B cell (primary cell): ENCODE data around the gene PPT2. TPM values are rescaled to one million over a fixed set of nuclear protein-coding genes. Genes with fewer than 3 reads are reported as not detected.

Experiments used
- ATAC-seq: fragments of 200-7000 bp; cut with Tn5 transposase; one replicate; pipeline ENCODE4 v1.10.0; 2021; ENCODE audit warnings: low read depth, mild to moderate bottlenecking, moderate number of reproducible peaks, moderate library complexity
- CTCF ChIA-PET: fragments of 350-600 bp; sonication (Branson Sonifier 250); formaldehyde crosslinking; loops from one replicate; lab custom pipeline; 2021; ENCODE audit warnings: antibody characterized with exemption, inconsistent platforms; lab: Charles Lee
- POLR2A ChIA-PET: fragments of 350-600 bp; sonication (Branson Sonifier 250); formaldehyde crosslinking; loops from one replicate; lab custom pipeline; 2021; ENCODE audit warnings: antibody characterized with exemption; lab: Charles Lee
- DNase-seq: peaks from one replicate; pipeline ENCODE4 v3.0.0; 2013
- H2AFZ ChIP-seq: 2 replicates; pipeline ENCODE4 v1.6.1; 2012; ENCODE audit warnings: mild to moderate bottlenecking, low read depth, low read length; ENCODE audit not compliant: insufficient read depth, poor library complexity, severe bottlenecking
- H3K27ac ChIP-seq, 2 donors: 1 replicate in 1 of 2; 2 replicates in 1 of 2; pipeline ENCODE4 v1.5.1; 2012 to 2013; ENCODE audit warnings: low read length in 2 of 2, mild to moderate bottlenecking in 2 of 2, moderate library complexity in 1 of 2
- H3K27me3 ChIP-seq, 4 experiments: fragments of 200-600 bp in 1 of 4; sonication (generic) in 1 of 4; replicated peaks in 1 of 4; 1 replicate in 2 of 4; 2 replicates in 2 of 4; pipeline versions ENCODE4 v1.6.1 to v1.7.0; 2013 to 2016; ENCODE audit warnings: low read length in 3 of 4, mild to moderate bottlenecking in 2 of 4, mixed read lengths in 1 of 4, moderate library complexity in 1 of 4; ENCODE audit not compliant: insufficient read depth in 4 of 4, control insufficient read depth in 3 of 4; ENCODE audit errors: control extremely low read depth in 1 of 4
- H3K36me3 ChIP-seq, 2 experiments: replicated peaks in 1 of 2; 1 replicate in 1 of 2; 2 replicates in 1 of 2; pipeline versions ENCODE4 v1.6.1 to v1.7.1; 2013; ENCODE audit warnings: low read length in 1 of 2; ENCODE audit not compliant: insufficient read depth in 2 of 2, control insufficient read depth in 1 of 2; ENCODE audit errors: control extremely low read depth in 1 of 2, extremely low read depth in 1 of 2
- H3K4me1 ChIP-seq, 2 donors: fragments of 200-600 bp in 1 of 2; sonication (generic) in 1 of 2; 1 replicate in 1 of 2; 2 replicates in 1 of 2; pipeline versions ENCODE4 v1.5.1 to v1.6.1; 2013 to 2017; ENCODE audit warnings: low read length in 2 of 2; ENCODE audit not compliant: control insufficient read depth in 2 of 2, insufficient read depth in 2 of 2
- H3K4me2 ChIP-seq: replicated peaks from 2 replicates; pipeline ENCODE3; 2012; ENCODE audit warnings: mild to moderate bottlenecking, low read depth, low read length; ENCODE audit not compliant: poor library complexity, severe bottlenecking
- H3K4me3 ChIP-seq, 5 experiments: fragments of 200-600 bp in 1 of 5; sonication (generic) in 1 of 5; 1 replicate in 3 of 5; 2 replicates in 2 of 5; pipeline versions ENCODE4 v1.5.1 to v1.7.0; 2011 to 2016; ENCODE audit warnings: low read length in 4 of 5, mild to moderate bottlenecking in 4 of 5, low read depth in 2 of 5, control low read depth in 1 of 5, moderate library complexity in 1 of 5; ENCODE audit not compliant: insufficient read depth in 1 of 5; ENCODE audit errors: control extremely low read depth in 1 of 5, extremely low read depth in 1 of 5
- H3K79me2 ChIP-seq: fragments of 200-600 bp; sonication (generic); one replicate; pipeline ENCODE4 v1.6.0; 2016; ENCODE audit warnings: low read length; ENCODE audit not compliant: control insufficient read depth, insufficient read depth
- H3K9ac ChIP-seq: fragments of 200-600 bp; sonication (generic); 2 replicates; pipeline ENCODE4 v1.6.1; 2017; ENCODE audit warnings: mild to moderate bottlenecking, low read length, moderate library complexity
- H3K9me3 ChIP-seq, 3 donors: one replicate each; pipeline versions ENCODE4 v1.6.1 to v1.7.1; 2013; ENCODE audit warnings: low read length in 2 of 3; ENCODE audit not compliant: control insufficient read depth in 2 of 3, insufficient read depth in 1 of 3; ENCODE audit errors: control extremely low read depth in 1 of 3
- H4K20me1 ChIP-seq: 2 replicates; pipeline ENCODE4 v1.6.0; 2012; ENCODE audit warnings: mild to moderate bottlenecking, low read length; ENCODE audit not compliant: insufficient read depth, control insufficient read depth, poor library complexity, severe bottlenecking
- H3K27ac Mint-ChIP-seq: one replicate; pipeline ENCODE4 v1.8.0; 2021; ENCODE audit warnings: mixed read lengths
- H3K27me3 Mint-ChIP-seq: one replicate; pipeline ENCODE4 v1.8.0; 2021; ENCODE audit warnings: mixed read lengths
- H3K4me1 Mint-ChIP-seq: one replicate; pipeline ENCODE4 v1.8.0; 2021; ENCODE audit warnings: mixed read lengths
- H3K4me3 Mint-ChIP-seq: one replicate; pipeline ENCODE4 v1.8.0; 2021; ENCODE audit warnings: mixed read lengths
- H3K9me3 Mint-ChIP-seq: one replicate; pipeline ENCODE4 v1.8.0; 2022; ENCODE audit warnings: mixed read lengths; ENCODE audit not compliant: insufficient read depth
- CTCF ChIP-seq: fragments of 200-600 bp; IDR thresholded peaks from one replicate; pipeline ENCODE4 v1.8.0; 2022; ENCODE audit warnings: antibody characterized with exemption, mild to moderate bottlenecking
- EZH2 ChIP-seq: IDR thresholded peaks from 2 replicates; pipeline ENCODE4 v1.6.1; 2012; ENCODE audit warnings: borderline replicate concordance, low read depth, mild to moderate bottlenecking, moderate library complexity, low read length; ENCODE audit not compliant: insufficient read depth, poor library complexity, severe bottlenecking
- WGBS: methylation state at CpG from one replicate; pipeline ENCODE4 v1.1.5; 2013; ENCODE audit warnings: missing lambda C conversion rate; ENCODE audit not compliant: insufficient coverage; 5-methylcytosine and 5-hydroxymethylcytosine counted together
- intact Hi-C: fragments of 100-400 bp; cut with micrococcal nuclease; formaldehyde crosslinking; loops from one replicate; pipeline ENCODE4 v1.10.0; 2022
- polyA minus RNA-seq: library from RNA; depleted of rRNA, polyadenylated mRNA; stranded (reverse); fragments of >200 nt; gene quantifications from 2 replicates; pipeline ENCODE4 v1.2.3, GENCODE V29; 2012
- polyA plus RNA-seq: library from polyadenylated mRNA; depleted of rRNA; stranded (reverse); fragments of >200 nt; gene quantifications from 2 replicates; pipeline ENCODE4 v1.2.3, GENCODE V29; 2012
- total RNA-seq, 2 donors: library from RNA; stranded (reverse); fragments of 120-200 nt in 1 of 2; gene quantifications; 1 replicate in 1 of 2; 2 replicates in 1 of 2; pipeline versions ENCODE4 v1.2.3 to v1.2.4, GENCODE V29; 2013 to 2022

The PPT2 gene
- total RNA-seq, result 2.7 and 4.2 TPM in 2 replicates
- total RNA-seq (2013), result 1.2 TPM
- 1.2 and 1.6 TPM in 2 replicates for polyA plus RNA-seq
- polyA minus RNA-seq, result 0.64 and 2.0 TPM in 2 replicates

DNA sequence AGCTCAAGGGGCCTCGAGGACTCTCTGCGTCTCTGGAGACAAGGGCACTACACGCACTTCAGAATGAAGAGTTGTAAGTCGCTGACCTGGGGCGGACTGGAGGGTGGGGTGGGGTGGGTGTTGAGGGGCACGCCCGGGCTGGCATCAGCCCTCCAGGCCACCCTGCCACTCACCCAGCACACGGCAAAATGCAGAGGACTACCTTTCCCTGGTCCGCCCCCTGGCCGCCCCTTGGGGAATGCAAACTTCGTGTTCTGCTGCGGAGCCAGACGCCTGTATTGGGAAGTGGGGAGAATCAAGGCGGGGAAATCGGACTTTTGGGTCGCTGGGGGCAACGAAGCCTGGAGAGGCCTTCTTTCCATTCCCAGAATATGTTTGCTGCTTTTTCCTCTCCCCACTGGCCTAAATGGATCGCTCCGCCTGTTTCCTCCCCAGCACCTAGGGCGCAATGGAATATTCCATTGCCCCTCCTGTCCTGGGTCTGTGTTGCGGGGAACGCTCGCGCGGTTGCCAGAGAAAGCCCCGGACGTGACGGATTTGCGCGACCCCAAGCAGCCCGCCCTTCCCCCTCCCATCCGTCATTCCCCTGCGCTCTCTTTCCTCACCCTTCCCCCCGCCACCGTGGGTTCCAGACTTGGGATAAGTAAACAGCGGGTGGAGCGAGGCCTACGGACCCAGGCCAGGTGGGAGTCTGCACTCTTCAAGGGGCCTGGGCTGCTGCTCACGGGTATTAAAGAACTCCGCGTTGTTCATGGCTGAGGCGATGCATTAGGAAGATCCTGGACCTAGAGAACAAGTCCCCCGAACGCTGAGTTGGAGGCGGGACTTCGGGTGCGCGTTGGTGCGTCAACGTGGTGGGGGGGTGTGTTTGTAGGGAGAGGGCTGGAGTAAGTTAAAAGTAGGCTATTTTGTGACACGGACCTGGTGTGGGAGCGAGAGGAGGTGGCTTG is at the start of gene PPT2:
PPT2 (plus strand) TSS at position 578 of the 950 bp plus-strand sequence. CDS start 454 bp downstream, outside the sequence.
- Histone ChIP-seq H3K9me3 (peaks cover 0 to 12% (median under 1%) of the 10 kb centered on the region in 3 donors), H3K36me3 (no peaks in the 10 kb centered on the region), H3K4me3 (peak within 1 kb of the TSS; percentile 59 to 75 (median 68)), H4K20me1 (no peaks in the 10 kb centered on the region), H3K4me1 (peaks cover 27 to 34% of the 10 kb centered on the region in 2 donors), H3K4me2 (peak within 1 kb of the TSS; percentile 89), H3K9ac (peak within 1 kb of the TSS; percentile 69), H3K27ac (no peak within 1 kb of the TSS), H3K27me3 (peaks cover 0 to 54% (median 19%) of the 10 kb centered on the region in 4 experiments), H2AFZ (peak within 1 kb of the TSS; percentile 81), H3K79me2 (no peaks in the 10 kb centered on the region)
- Mint-ChIP-seq H3K27me3 (peaks cover 35% of the 10 kb centered on the region), H3K4me3 (peak within 1 kb of the TSS; percentile 99), H3K9me3 (no peaks in the 10 kb centered on the region), H3K4me1 (peaks cover 48% of the 10 kb centered on the region), H3K27ac (peak within 1 kb of the TSS; percentile 58)
- DNase-seq, result peak; percentile 65
- CTCF ChIA-PET, result interaction anchor here (0.6 to 1.3 kb wide), 10 partner anchors 22 to 1194 kb away, joined by 3 to 11 read pairs (median 4); partner anchors contain the start of genes AGPAT1, FKBPL and GPSM3
- POLR2A ChIA-PET, result interaction anchor here (0.6 to 1.3 kb wide), 4 partner anchors 24 to 1536 kb away, joined by 3 to 6 read pairs (median 5); partner anchors contain the start of genes MRPS18B and PBX2
- peak; percentile 32 for ATAC-seq
- 2% methylated on average over 38 of the region's 52 CpGs for WGBS
- intact Hi-C loops, result loop anchor here (1.0 to 10.0 kb wide), 7 partner anchors 24 to 607 kb away; partner anchors contain the start of genes ATP6V1G2, FKBPL, NFKBIL1 and RNF5
- TF ChIP-seq EZH2 (no peak), CTCF (no peak)
